Tibial nerve (tissue), 4 donors: ENCODE measurements around the gene SMIM41.

Experiments
- EP300 ChIP-seq, 2 donors: sonication (generic); formaldehyde crosslinking; IDR thresholded peaks; one replicate each; pipeline ENCODE4 v1.6.1; 2017; ENCODE audit warnings: antibody characterized with exemption in 2 of 2, mild to moderate bottlenecking in 1 of 2
- POLR2A ChIP-seq, 2 donors: fragments of 450-650 bp; IDR thresholded peaks; one replicate each; pipeline ENCODE4 v1.6.1; 2017; ENCODE audit warnings: antibody characterized with exemption in 2 of 2, mild to moderate bottlenecking in 2 of 2, moderate library complexity in 2 of 2
- TF ChIP-seq, protein P1 (sequence below), 5 experiments: fragments of 200-600 bp in 3 of 5; fragments of 450-650 bp in 2 of 5; sonication (generic) in 3 of 5; IDR thresholded peaks; one replicate each; pipeline ENCODE4 v1.5.1; 2016 to 2019; ENCODE audit warnings: antibody characterized with exemption in 5 of 5, mild to moderate bottlenecking in 3 of 5, moderate library complexity in 2 of 5

- TF ChIP-seq, protein P1, sequence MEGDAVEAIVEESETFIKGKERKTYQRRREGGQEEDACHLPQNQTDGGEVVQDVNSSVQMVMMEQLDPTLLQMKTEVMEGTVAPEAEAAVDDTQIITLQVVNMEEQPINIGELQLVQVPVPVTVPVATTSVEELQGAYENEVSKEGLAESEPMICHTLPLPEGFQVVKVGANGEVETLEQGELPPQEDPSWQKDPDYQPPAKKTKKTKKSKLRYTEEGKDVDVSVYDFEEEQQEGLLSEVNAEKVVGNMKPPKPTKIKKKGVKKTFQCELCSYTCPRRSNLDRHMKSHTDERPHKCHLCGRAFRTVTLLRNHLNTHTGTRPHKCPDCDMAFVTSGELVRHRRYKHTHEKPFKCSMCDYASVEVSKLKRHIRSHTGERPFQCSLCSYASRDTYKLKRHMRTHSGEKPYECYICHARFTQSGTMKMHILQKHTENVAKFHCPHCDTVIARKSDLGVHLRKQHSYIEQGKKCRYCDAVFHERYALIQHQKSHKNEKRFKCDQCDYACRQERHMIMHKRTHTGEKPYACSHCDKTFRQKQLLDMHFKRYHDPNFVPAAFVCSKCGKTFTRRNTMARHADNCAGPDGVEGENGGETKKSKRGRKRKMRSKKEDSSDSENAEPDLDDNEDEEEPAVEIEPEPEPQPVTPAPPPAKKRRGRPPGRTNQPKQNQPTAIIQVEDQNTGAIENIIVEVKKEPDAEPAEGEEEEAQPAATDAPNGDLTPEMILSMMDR (IDR thresholded peaks at IDR 0.05), result no peak
- TF ChIP-seq POLR2A (IDR thresholded peaks at IDR 0.05) (no peak), EP300 (IDR thresholded peaks at IDR 0.05) (no peak)
These were observed 1.2 kb upstream of the SMIM41 start for GRCh38 chr12:52078276-52078675.
